GM19452 (cell line): Measurements from ENCODE around the gene TGM2.

ENCODE experiments used
- ATAC-seq: cut with Tn5 transposase; IDR thresholded peaks from one replicate; pipeline ENCODE4 v1.9.1; 2021; ENCODE audit not compliant: unreplicated experiment

The TGM2 gene

GRCh38 chr20:38134427-38135270 is 30.4 kb downstream of the TGM2 start:
- ATAC-seq, result no peak

- ATAC-seq, result no peak
Observed at GRCh38 chr20:38133680-38134426, 31.2 kb downstream of the TGM2 start.

GRCh38 chr20:38132910-38133501 is 32.1 kb downstream of the TGM2 start:
- no peak for ATAC-seq

- no peak for ATAC-seq
Observed at GRCh38 chr20:38132156-38132909, 32.7 kb downstream of the TGM2 start.

- ATAC-seq, result no peak
Observed at GRCh38 chr20:38131588-38132121, 33.4 kb downstream of the TGM2 start.

- no peak for ATAC-seq
Observed at GRCh38 chr20:38130687-38131587, 34.1 kb downstream of the TGM2 start.

GRCh38 chr20:38129893-38130609 is 35.0 kb downstream of the TGM2 start:
- ATAC-seq, result no peak

GRCh38 chr20:38129248-38129865 is 35.7 kb downstream of the TGM2 start:
- no peak for ATAC-seq

GRCh38 chr20:38128691-38129090 is 36.4 kb downstream of the TGM2 start:
- ATAC-seq, result no peak

- ATAC-seq, result no peak
Observed at GRCh38 chr20:38127920-38128528, 37.0 kb downstream of the TGM2 start.

GRCh38 chr20:38126932-38127621 is 38.0 kb downstream of the TGM2 start:
- ATAC-seq, result no peak

GRCh38 chr20:38126146-38126921 is 38.7 kb downstream of the TGM2 start:
- no peak for ATAC-seq

- no peak for ATAC-seq
Observed at GRCh38 chr20:38125157-38126056, 39.7 kb downstream of the TGM2 start.

- ATAC-seq, result no peak
Observed at GRCh38 chr20:38123021-38123587, 42.0 kb downstream of the TGM2 start.

- no peak for ATAC-seq
Observed at GRCh38 chr20:38121741-38122140, 43.3 kb downstream of the TGM2 start.

GRCh38 chr20:38120625-38120988 is 44.5 kb downstream of the TGM2 start:
- no peak for ATAC-seq
